Spleen (tissue), 7 donors: Measurements from ENCODE around the gene TRAFD1.

Source experiments
- CTCF ChIP-seq, 11 experiments: fragments of 200-600 bp in 7 of 11; fragments of 450-650 bp in 4 of 11; sonication (generic) in 4 of 11; IDR thresholded peaks in 8 of 11; conservative IDR thresholded peaks in 3 of 11; 1 replicate in 7 of 11; 2 replicates in 4 of 11; pipeline versions ENCODE4 v1.4.0 to v1.8.0; 2016 to 2021; ENCODE audit warnings: antibody characterized with exemption in 11 of 11, inconsistent platforms in 4 of 11, mild to moderate bottlenecking in 1 of 11
- POLR2A ChIP-seq, 3 donors: fragments of 450-650 bp; IDR thresholded peaks; one replicate each; pipeline ENCODE4 v1.5.1; 2017; ENCODE audit warnings: antibody characterized with exemption in 3 of 3, mild to moderate bottlenecking in 1 of 3
- POLR2AphosphoS5 ChIP-seq, 3 donors: sonication (generic); formaldehyde crosslinking; IDR thresholded peaks; one replicate each; pipeline ENCODE4 v1.5.1; 2017; ENCODE audit warnings: antibody characterized with exemption in 3 of 3
- donor health status: DM: no; HTN: no; CAD: no; lungs with moderate emphysema.
- donor health status: DM: no; HTN: no; CAD: no.
- donor health status: DM: no; HTN: no; CAD: no.

GRCh38 chr12:112087055-112087850 lies 38.1 kb upstream of the TRAFD1 start:
- no peak for TF ChIP-seq POLR2A (IDR thresholded peaks at IDR 0.05)
- no peak for TF ChIP-seq CTCF (IDR thresholded peaks at IDR 0.05 in 8 of 11, conservative IDR thresholded peaks at IDR 0.05 in 3 of 11)
- no peak for TF ChIP-seq POLR2AphosphoS5 (IDR thresholded peaks at IDR 0.05)
